Myocyte (in vitro differentiated cells): ENCODE results near the gene LINC00632. TPM values are rescaled to one million over a fixed set of nuclear protein-coding genes. Genes with fewer than 3 reads are reported as not detected.

Source experiments
- DNase-seq: peaks from one replicate; pipeline ENCODE4 v3.0.0-alpha.2; 2012; ENCODE audit warnings: low read depth
- total RNA-seq: library from RNA; depleted of rRNA; stranded (reverse); fragments of >200 nt; gene quantifications from 2 replicates; pipeline ENCODE4 v1.2.3, GENCODE V29; 2014

The LINC00632 gene
- total RNA-seq, 1 donor from 2014 or later = 18.6 TPM

DNA sequence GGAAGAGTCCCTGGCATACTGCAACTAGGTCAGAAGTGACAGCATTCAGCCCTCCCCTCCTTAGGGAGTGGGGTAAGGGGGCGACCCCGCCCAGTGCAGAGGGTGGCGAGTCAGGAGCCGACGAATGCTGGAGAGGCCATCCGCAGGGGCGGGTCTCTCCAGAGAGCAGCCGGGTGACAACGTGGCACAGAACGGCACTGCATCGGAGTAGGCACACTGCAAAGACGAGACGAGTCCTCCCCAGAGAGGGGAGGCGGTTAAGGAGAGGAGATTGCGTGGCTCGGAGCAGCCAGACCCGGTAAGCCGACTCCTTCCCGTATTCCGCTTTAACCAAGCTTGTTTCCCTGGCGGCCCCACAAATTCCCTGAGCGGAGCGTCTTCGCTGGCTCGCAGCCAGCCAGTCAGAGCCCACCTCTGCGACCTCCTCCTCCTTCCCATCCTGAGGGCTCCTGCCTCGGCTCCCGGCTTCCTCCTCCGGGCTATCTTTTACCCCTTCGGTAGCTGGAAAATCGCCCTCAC, 54.9 kb downstream of the LINC00632 start:
- DNase-seq = peak; percentile 53

- peak; percentile 27 for DNase-seq
Measured at GRCh38 chrX:140765043-140765784, 55.7 kb downstream of the LINC00632 start.

- peak; percentile 74 for DNase-seq
Measured at GRCh38 chrX:140766024-140766611, 56.6 kb downstream of the LINC00632 start.

GRCh38 chrX:140767646-140768045, 58.1 kb downstream of the LINC00632 start:
- DNase-seq = peak; percentile 6

DNA sequence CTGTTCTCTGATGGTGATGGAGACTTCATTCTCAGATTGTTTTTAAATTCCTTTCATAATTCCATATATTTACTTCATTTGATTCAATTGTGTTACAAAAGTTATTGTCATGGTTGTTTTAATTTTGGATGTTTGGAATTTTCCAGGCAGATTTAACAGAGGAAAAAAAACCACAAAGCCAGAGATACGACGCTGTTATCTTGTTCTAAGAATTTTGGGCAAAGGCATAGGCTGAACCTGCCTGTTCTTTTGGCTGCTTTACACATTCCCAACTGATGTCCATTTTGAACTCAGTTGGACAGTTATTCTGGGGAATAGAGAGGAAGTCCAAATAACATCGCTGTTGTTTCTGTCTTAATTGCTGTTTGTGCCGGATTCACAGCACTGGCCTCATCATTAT, 65.7 kb downstream of the LINC00632 start:
- DNase-seq = no peak

DNA sequence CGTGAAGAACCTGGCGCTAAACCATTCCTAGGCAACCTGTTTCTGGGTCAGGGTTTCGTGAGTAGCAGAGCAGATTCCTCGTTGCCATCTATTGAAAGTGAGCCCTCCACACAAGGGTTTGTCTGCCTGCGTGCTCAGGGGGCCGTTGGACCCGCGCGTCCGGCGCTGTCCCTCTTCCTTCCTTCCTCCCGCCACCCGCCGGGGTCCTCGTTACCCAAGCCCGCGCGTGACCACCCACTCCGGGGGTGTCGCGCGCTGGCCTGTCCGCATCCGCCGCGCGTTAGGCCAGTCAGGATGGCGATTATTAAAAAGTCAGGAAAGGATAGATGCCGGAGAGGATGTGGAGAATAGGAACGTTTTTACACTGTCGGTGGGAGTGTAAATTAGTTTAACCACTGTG, 66.8 kb downstream of the LINC00632 start:
- DNase-seq = no peak

DNA sequence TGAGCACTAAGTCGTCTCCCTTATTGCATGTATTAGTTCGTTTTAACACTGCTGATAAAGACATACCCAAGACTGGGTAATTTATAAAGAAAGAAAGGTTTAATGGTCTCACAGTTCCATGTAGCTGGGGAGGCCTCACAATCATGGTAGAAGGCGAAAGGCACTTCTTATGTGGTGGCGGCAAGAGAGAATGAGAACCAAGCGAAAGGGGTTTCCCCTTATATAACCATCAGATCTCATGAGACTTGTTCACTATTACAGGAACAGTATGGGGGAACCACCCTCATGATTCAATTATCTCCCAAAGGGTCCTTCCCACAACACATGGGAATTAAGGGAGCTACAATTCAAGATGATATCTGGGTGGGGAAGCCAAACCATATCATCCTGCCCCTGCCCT, 85.1 kb downstream of the LINC00632 start:
- no peak for DNase-seq

DNA sequence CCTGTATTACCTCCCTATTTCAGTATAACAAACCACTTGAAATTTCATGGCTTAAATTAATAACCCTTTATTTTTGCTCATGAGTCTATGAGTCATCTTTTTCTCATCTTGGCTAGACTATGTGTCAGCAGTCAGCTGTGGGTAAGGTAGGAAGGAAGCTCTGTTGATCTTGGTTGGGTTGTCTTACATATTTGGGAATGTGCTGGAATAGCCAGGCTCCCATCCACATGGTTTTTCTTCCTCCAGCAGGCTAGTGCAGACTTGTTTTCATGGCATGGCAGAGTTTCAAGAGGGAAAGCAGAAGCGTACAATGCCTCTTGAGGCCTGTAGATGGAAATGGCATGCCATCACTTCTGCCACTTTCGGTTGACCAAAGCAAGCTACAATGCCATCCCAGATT, 89.7 kb downstream of the LINC00632 start:
- DNase-seq = peak; percentile 25

GRCh38 chrX:140804292-140804691, 94.7 kb downstream of the LINC00632 start:
- DNase-seq = no peak

- peak; percentile 52 for DNase-seq
Measured at GRCh38 chrX:140815868-140816267, 106.3 kb downstream of the LINC00632 start.

DNA sequence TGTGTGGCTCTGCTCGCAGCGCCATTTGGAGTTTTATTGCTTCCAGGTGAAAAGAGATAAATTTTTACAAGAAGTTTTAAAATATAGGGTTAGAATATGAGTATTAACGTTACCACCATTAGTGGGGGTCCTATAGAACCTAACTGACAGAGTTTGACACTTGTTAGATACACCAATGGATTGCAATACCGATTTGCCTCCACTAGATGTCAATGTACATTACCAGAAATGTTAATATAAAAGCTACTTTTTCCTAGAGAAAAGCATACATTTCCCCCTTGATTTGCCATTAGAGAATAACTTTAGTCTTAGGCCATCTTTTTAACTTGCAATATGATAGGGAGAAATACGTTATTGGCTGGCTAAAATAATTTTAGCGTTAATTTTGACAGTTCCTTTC, 108.4 kb downstream of the LINC00632 start:
- peak; percentile 24 for DNase-seq

- DNase-seq = no peak
Measured at GRCh38 chrX:140821280-140821679, 111.7 kb downstream of the LINC00632 start.

DNA sequence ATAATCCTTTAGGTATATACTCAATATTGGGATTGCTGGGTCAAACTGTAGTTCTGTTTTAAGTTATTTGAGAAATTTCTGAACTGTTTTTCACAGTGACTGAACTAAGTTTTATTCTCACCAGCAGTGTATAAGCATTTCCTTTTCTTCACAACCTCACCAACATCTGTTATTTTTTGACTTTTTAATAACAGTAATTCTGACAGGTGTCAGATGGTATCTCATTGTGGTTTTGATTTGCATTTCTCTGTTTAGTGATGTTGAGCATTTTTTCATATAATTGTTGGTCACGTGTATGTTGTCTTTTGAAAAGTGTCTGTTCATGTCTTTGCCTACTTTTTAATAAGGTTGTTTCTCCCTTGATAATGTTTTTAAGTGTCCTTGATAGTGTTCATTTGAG, 112.6 kb downstream of the LINC00632 start:
- DNase-seq = no peak

DNA sequence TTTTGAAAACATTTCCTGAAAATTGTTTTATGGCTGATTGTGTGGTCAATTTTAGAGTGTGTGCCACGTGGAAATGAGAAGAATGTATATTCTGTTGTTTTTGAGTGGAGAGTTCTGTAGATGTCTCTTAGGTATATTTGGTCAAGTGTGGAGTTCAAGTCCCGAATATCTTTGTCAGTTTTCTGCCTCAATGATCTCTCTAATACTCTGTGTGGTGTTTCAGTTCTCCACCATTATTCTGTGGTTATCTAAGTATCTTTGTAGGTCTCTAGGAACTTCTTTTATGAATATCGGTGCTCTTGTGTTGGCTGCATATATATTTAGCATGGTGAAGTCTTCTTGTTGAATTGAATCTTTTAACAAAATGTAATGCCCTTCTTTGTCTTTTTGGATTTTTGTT, 113.3 kb downstream of the LINC00632 start:
- DNase-seq = no peak

DNA sequence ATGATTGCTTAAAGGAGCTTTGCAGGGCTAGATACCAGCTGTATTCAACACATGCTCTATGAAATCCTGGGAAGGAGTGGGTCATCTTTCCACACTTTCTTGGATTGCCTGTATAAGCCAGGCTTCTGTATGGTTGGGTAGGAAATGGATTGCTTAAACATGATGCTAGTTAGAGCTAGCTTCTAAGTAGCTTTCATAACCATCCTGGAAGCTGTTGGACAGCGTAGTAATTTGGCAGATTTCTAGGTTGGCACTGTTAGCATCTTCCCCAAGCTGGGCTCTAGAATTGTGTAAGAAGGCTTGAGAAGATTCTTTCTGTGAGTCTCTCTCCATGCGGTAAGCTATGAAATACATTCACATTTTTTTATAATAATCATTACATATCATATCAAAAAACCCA, 127.3 kb downstream of the LINC00632 start:
- no peak for DNase-seq

Other genes with a start within 250 kb of the LINC00632 start
- gene SOX3, start 204.7 kb upstream of the LINC00632 start, total RNA-seq = not detected in 2 replicates